ENCODE data around the gene RAMP1.
"Not testable (repeated sequence)": the region's sequence is repeated elsewhere in the genome, so short reads cannot be mapped to it uniquely, and the experiment has no call there.

Gene RAMP1

GRCh38 chr2:237823544-237823943 is 35.9 kb upstream of the RAMP1 start:
- no peak overlapping the region for H3K4me3 ChIP-seq (ENCODE audit: low read depth, low read length)
- TF ChIP-seq CTCF (IDR thresholded peaks at IDR 0.05; ENCODE audit: low read depth, low read length, missing control alignments), result no peak
- DNase-seq (ENCODE audit: low read depth), result no peak
- in situ Hi-C loops (cut with HindIII; ENCODE audit: low sequenced_read_pairs), result no loop called here

DNA sequence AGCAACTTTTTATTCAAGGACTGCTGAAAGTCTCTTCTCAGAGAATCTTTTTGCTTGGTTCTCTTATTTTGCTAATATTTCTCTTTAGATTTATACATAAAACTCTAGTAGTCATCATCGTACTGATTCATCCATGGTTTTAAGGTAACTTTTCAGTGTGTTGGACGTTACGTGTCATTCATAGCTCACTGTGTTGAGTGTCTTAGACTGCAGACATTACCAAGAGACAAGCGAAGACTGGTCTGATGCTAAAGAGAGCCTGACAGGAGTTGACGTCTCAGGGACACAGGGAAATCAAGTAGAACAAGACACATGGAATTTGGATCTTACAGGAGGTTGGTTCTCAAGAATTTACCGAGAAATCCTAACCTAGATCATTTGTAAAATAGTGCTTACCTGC is 35.3 kb upstream of the RAMP1 start:
- in situ Hi-C loops (cut with HindIII; ENCODE audit: low sequenced_read_pairs), result no loop called here
- DNase-seq (ENCODE audit: low read depth), result no peak
- H3K4me3 ChIP-seq (ENCODE audit: low read depth, low read length), result no peak overlapping the region
- TF ChIP-seq CTCF (IDR thresholded peaks at IDR 0.05; ENCODE audit: low read depth, low read length, missing control alignments), result no peak

- H3K4me3 ChIP-seq (ENCODE audit: low read depth, low read length), result no peak overlapping the region
- in situ Hi-C loops (cut with HindIII; ENCODE audit: low sequenced_read_pairs), result no loop called here
- DNase-seq (ENCODE audit: low read depth), result no peak
- TF ChIP-seq CTCF (IDR thresholded peaks at IDR 0.05; ENCODE audit: low read depth, low read length, missing control alignments), result no peak
Measured at GRCh38 chr2:237827421-237827987, 31.9 kb upstream of the RAMP1 start.

- H3K4me3 ChIP-seq (ENCODE audit: low read depth, low read length), result no peak overlapping the region
- no peak for TF ChIP-seq CTCF (IDR thresholded peaks at IDR 0.05; ENCODE audit: low read depth, low read length, missing control alignments)
- in situ Hi-C loops (cut with HindIII; ENCODE audit: low sequenced_read_pairs), result no loop called here
- no peak for DNase-seq (ENCODE audit: low read depth)
Measured at GRCh38 chr2:237830522-237830921, 28.9 kb upstream of the RAMP1 start.

GRCh38 chr2:237833546-237833945 is 25.9 kb upstream of the RAMP1 start:
- in situ Hi-C loops (cut with HindIII; ENCODE audit: low sequenced_read_pairs), result no loop called here
- no peak overlapping the region for H3K4me3 ChIP-seq (ENCODE audit: low read depth, low read length)
- DNase-seq (ENCODE audit: low read depth), result no peak
- TF ChIP-seq CTCF (IDR thresholded peaks at IDR 0.05; ENCODE audit: low read depth, low read length, missing control alignments), result no peak

- no peak overlapping the region for H3K4me3 ChIP-seq (ENCODE audit: low read depth, low read length)
- TF ChIP-seq CTCF (IDR thresholded peaks at IDR 0.05; ENCODE audit: low read depth, low read length, missing control alignments), result no peak
- DNase-seq (ENCODE audit: low read depth), result no peak
- in situ Hi-C loops (cut with HindIII; ENCODE audit: low sequenced_read_pairs), result no loop called here
Measured at GRCh38 chr2:237835372-237835771, 24.1 kb upstream of the RAMP1 start.

DNA sequence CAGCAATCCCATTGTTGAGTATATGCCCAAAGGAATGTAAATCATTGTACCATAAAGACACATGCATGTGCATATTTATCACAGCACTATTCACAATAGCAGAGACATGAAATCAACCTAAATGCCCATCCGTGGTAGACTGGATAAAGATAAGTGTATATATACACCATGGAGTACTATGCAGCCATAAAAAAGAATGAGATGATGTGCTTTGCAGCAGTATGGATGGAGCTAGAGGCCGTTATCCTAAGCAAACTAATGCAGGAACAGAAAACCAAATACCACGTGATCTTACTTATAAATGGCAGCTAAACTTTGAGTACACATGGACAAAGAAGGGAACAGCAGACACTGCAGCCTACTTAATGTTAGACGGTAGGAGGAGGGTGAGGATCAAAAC is 18.4 kb upstream of the RAMP1 start:
- in situ Hi-C loops (cut with HindIII; ENCODE audit: low sequenced_read_pairs), result no loop called here
- no peak for DNase-seq (ENCODE audit: low read depth)
- no peak for TF ChIP-seq CTCF (IDR thresholded peaks at IDR 0.05; ENCODE audit: low read depth, low read length, missing control alignments)
- no peak overlapping the region for H3K4me3 ChIP-seq (ENCODE audit: low read depth, low read length)

DNA sequence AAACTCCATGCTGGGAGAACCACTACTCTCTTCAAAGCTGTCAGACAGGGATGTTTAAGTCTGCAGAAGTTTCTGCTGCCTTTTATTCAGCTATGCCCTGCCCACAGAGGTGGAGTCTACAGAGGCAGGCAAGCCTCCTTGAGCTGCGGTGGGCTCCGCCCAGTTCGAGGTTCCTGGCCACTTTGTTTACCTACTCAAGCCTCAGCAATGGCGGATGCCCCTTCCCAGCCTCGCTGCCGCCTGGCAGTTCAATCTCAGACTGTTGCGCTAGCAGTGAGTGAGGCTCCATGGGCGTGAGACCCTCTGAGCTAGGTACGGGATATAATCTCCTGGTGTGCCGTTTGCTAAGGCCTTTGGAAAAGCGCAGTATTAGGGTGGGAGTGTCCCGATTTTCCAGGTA is 10.5 kb upstream of the RAMP1 start:
- in situ Hi-C loops (cut with HindIII; ENCODE audit: low sequenced_read_pairs), result not testable (repeated sequence)

More for the DNA sequence above, 10.5 kb upstream of the RAMP1 start:
- DNase-seq (ENCODE audit: low read depth); H3K4me3 ChIP-seq (ENCODE audit: low read depth, low read length): not testable (repeated sequence)

Measured in astrocyte of the cerebellum (primary cell).